Stimulated activated CD8-positive, alpha-beta memory T cell treated with anti-CD3 and anti-CD28 coated beads, Interleukin-4, amount 100 ng/mL, for 48 hours (primary cell): Measurements from ENCODE around the gene PTPRE.
A peak's percentile ranks its signal among the peaks of the same experiment; 100 is the strongest.

Source experiments
- DNase-seq: peaks from one replicate; pipeline ENCODE4 v3.0.0-alpha.2; 2020

Gene PTPRE

DNA sequence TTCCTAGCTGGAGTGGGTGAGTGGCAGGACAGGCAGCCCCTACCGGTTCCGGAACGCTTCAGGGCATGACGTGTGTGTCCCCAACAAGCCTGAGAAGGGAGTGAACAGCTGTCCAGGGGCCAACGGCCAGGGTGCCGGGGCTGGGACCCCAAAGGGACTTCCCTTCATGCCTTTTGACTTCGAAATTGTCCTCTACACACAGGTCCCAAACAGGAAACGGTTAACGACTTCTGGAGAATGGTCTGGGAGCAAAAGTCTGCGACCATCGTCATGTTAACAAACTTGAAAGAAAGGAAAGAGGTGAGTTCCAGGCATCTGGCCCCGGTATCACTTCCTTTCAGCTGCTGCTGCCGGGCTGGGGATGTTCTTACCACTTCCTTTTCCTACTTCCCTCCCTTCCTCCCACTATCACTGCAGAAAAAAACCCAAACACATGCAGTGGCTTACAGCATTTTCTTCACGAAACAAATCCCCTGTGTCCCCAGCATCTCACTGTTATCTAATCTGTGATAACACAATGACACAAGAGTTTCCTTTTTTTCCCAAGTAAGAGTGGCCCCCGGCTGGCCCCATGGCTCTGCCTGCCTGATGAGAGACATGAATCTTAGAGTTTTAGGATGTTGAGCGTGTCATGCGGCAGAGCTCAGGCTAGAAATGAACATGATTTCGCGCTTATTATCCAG is 156.1 kb downstream of the PTPRE start:
- peak; percentile 59 for DNase-seq

DNA sequence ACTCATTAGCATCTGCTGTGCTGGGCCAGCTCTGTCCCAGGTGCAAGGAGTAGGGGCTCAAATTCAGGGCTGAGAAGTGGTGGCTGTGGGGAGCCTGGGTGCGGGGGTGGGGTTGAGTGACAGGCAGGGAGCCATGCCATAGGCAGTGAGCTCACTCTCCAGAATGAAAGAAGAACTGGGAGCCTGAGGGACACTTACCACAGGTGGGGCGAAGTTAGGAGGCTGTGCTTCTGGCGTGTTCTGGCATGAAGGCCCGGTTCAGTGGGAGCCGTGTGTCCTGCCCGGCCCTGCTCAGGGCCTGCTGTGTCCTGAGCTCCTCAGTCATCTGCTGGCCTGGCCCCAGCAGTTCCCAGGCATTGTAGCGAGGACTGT is 156.8 kb downstream of the PTPRE start:
- DNase-seq = peak; percentile 71

DNA sequence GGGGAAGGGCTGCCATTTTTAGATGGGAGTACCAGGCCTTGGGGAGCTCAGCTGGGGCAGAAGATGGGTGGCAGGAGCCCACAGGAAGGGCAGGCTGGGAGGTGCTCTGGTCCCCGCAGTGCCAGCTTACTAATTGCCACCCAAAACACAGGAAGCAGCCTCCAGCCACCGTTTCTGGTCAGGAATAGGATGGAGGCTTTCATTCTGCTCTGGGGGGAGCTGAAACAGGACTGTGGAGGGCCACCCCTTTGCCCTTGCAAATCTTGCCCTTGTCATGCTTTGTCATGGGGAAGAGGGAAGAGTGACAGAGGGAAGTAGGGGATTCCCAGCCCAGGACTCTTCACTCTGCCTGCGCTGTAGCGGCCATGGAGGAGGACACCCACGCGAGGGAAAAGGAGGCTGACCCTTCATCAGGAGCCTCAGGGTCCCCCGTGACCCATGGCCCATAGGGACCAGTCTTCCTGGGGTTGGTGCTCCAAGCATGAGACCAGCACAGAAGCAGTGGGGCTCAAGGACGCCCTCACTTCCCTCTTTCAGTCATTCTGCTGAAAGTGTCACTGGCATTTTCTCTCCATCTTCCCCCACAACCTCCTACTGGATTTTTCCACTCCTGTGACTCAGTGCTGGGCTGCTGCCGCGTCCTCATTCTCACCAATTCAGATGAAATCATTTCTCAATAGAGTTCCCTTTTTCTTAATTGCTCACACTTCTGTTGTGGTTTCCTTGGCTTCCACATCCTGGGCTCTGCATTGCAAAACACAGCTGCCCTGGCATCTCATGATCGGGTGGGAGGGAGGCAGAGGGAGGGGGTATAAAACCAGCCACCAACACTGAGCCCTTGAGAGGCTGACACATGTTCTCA is 157.4 kb downstream of the PTPRE start:
- peak; percentile 82 for DNase-seq

DNA sequence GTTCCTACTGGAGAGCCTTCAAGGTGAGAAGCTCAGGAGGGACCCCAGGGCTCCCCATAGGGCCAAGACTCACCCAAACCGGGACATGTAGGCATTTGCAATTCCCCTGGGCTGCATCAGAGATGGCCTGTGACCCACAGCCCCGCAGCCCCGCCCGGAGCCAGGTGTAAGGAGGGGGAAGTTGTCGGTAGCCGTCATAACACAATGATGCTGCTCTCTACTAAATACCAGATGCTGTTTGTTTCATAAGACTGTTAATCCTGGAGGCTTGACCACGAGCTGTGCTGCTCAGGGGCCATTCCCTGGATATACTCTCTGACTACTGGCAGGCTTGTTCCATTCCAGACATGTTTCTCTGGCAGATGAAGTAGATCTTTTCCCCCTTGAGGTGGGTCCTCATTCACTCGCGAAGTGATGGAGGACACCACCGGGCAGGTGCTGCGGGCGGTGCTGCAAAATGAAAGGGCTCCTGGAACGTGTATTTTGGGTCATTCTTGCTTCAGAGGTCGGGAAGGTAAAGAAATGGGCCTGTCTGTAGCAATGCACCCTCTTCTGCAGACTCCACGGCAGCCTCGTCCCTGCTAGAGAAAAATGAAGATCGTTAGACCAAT is 158.2 kb downstream of the PTPRE start:
- no peak for DNase-seq

DNA sequence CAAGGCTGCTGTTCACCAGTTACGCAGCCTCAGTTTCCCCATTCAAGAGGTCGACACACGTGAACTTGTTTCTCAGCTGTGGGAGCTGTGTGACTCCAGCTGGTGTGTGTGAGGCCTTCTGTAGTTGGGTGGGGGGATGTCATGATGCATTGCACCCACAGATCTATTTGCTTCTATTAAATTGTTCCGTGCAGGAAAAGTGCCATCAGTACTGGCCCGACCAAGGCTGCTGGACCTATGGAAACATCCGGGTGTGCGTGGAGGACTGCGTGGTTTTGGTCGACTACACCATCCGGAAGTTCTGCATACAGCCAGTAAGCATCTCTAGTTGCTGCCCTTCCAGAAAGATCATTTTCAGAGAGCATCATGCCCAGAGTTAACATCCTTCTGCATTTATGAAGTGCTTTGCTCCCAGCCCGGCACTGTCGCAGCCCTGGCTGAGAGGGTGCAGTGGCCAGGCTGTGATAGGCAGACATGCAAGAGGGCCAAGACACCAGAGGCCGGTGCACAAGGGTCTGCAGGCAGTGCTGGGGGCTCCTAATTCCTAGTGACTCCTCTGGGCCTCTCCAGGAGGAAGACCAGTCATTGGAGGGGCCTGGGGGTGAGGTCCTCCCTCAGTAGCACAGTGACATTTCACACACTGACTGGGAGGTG is 159.1 kb downstream of the PTPRE start:
- DNase-seq = no peak

DNA sequence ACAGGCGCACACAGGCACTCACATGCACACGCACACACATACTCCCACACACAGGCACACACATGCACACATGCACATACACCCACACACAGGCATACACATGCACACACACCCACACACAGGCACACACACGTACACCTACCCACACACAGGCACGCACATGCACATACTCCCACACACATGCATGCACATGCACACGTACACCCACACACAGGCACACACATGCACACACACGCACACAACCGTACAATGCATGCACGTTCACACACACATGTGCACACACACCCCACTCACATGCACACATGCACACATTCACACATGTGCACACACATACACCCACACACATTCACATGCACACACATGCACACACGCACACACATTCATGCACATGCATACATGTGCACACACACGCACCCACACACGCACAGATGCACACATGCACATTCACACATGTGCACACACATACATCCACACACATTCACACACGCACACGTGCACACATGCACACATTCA is 160.0 kb downstream of the PTPRE start:
- DNase-seq = no peak

DNA sequence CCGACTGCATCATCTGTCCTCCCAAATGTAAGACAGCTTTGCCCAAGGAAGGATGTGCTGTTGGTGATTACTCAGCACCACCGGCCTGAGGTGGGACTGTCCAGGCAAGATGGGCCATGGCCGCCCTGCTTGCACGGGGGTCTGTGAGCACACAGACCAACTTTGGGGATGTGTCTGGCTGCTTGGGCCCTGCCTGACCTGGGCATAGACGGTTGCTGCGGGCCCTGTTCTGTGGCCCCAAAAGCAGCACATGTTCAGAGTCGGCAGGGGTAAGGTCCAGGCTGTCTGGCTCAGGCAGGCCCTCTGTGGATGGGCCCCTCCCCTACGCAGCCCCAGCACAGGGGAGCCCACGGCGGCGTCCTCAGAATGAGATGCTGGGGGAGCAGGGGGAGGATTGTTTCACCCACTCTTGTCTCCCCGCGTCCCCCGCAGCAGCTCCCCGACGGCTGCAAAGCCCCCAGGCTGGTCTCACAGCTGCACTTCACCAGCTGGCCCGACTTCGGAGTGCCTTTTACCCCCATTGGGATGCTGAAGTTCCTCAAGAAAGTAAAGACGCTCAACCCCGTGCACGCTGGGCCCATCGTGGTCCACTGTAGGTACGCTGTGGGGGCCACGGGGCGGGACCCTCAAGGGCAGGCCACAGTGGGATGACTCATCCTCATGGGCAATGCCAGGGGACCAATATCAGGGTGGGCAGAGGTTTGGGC is 160.9 kb downstream of the PTPRE start:
- DNase-seq = no peak

DNA sequence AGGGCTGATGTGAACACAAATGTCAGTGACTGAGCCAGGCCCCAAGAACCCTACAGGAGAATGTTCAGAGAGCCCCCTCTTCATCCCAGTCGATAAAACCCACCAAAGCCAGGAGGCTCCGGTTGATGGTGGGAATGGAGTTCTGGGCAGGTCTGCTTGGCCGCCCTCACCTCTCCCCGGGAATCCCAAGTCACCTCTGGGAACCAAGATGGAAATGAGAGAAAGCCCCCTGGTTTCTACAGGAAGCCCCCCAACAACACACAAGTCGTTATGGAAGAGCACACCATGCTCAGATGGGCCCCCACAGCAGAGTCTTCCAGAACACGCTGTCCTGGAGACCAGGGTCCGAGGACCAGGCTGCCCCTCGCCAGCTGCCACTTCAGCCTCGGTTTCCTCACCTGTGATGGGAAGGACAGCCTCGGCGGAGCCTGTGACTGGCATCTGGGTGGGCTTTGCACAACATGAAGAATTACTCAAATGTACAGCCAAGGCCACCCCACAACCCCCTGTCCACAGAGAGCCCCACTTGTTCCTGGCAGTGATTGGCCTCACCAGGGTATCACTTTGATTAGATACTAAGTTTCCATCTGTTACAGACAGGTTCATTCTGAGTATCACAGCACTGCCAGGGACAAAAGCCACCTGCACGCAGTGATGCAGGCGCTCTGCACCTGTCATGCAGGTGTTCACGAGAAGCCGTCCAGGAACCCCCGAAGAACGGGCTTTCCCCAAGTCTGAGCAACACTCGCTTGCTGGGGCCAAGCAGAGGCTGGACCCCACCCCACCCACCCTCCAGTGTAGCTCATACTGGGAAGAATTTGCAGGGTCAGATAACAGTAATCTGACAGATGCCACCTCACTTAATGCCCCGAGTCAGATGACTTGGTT is 161.7 kb downstream of the PTPRE start:
- no peak for DNase-seq

DNA sequence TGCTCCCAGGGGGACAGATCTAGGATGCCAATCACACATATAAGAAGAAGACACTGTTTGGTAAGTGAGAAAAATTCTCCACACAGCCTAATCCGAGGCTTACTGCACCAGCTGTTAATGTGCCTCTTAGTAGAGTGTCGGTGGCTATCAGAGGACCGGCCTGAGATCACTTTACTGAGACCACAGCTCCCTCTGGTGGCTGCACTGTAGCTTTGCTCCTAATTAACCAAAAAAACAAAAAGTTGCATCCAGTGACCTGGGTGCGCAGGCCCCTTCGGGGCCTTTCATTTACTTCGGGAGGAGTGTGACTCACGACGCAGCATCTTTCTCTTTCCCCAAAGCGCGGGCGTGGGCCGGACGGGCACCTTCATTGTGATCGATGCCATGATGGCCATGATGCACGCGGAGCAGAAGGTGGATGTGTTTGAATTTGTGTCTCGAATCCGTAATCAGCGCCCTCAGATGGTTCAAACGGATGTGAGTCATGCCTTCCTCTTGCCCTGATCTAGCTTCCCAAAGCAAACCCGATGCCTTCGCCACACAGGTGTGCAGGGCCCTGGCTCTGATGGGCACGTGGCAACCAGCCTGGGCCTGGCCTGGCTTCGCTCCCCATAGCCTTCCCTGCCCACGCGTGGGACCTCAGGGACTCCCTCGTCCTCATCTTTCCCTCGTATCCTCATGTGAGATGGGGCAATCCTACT is 162.6 kb downstream of the PTPRE start:
- peak; percentile 87 for DNase-seq

DNA sequence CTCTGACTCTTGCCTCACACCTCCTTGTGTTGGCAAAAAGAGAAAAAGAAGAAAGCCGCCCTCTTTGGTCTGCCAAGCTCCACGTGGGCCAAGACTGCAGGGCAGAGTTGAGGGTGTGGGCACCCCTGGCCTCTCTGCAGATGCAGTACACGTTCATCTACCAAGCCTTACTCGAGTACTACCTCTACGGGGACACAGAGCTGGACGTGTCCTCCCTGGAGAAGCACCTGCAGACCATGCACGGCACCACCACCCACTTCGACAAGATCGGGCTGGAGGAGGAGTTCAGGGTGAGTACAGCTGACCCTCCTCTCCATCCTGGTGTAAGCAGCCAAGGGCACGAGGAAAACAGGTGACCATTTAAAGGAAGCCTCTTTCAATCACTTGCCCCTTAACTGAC is 163.3 kb downstream of the PTPRE start:
- no peak for DNase-seq

DNA sequence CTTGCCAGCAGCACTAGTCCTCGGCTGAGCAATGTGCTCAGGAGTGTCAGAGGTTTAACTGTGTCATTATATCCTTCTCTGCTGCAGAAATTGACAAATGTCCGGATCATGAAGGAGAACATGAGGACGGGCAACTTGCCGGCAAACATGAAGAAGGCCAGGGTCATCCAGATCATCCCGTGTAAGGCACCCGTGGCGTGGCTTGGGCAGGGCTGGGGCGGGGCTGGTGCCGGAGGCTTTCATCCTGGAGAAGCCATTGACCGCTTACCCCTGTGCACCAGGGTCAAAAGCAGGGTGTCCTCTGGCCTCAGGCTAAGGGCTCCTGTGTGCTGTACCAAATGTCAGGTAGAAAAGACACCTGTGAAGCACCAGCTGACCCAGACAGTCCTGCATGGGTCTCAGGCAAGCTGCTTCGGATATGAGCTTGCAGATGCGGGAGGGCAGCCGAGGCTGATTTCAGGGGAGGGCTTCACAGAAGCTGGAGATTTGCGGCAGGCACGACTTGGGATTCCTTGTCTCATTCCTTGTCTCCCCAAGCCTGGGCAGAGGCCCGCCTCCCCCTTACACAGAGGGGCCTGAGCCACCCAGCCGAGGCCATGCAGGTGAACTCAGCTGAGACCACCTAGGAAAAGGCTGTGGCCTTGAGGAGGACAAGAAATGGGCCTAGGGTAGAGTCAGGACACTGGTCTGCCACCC is 164.0 kb downstream of the PTPRE start:
- no peak for DNase-seq

DNA sequence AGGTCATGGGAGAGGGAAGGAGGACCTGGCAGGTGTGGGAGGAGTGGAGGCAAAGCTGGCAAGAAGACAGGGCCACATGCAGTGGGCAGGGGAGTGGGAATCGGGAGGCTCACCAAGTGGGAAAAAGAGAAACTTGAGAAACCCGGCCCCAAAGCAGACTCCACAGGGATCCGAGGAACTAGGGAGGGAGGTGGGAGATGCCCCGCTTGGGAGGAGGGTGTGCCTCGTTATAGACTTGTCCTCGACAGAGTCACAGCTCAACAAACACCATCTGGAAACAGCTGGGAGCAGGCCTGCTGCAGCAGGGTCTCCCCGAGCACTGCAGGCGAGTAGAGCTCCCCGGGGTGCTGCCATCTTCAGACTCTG is 164.5 kb downstream of the PTPRE start:
- DNase-seq = no peak

DNA sequence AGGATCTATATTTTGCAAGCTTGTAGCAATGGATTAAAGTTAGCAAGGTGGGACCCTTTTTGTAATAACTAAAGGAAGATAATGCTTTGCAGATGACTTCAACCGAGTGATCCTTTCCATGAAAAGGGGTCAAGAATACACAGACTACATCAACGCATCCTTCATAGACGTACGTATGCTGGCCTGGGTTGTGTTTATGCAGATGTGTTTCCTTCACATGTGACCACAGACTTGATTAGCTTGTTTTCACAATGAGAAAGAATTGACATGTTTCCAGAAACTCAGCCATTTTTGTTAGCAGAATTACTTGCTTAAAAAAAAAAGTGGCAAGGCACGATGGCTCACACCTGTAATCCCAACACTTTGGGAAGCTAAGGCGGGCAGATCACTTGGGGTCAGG is 165.1 kb downstream of the PTPRE start:
- no peak for DNase-seq

DNA sequence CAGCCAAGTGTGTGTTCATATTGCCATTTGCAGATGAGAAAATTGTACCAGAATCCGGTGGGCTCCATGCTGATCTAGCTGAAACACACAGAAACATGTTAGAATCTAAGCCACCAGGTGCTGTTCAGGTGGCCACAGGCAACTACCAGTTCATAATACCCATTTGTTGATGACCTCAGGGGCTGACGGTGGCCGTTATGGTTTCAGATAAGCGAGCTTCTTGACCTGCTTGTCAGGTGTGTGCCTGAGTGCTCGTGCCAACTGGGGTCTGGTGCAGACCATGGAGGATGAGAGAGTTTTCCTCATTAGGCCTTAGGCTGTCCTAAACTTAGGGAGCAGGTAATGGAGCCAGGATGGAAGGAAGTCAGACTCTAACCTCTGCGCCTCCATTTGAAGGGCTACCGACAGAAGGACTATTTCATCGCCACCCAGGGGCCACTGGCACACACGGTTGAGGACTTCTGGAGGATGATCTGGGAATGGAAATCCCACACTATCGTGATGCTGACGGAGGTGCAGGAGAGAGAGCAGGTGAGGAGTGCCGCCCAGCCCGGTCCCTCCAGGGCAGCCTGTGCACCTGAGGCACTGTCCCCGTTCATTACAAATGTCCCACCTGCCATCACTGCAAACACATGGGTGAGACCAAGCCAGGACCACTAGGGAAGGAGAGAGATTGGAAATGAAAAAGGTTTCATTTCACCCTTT is 166.2 kb downstream of the PTPRE start:
- DNase-seq = no peak

DNA sequence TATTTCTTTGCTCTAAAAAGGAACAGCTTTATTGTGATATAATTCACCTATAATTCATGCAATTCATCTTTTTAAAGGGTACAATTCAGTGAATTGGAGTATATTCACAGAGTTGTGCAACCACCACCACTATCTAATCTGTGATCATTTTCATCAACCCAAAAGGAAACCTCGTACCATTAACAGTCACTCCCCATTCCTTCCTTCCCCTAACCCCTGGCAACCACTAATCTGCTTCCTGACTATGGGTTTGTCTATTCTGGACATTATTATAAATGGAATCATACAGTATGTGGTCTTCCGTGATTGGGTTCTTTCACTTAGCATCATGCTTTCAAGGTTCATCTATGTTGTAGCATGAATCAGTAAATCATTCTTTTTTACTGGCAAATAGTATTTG is 167.0 kb downstream of the PTPRE start:
- DNase-seq = no peak

DNA sequence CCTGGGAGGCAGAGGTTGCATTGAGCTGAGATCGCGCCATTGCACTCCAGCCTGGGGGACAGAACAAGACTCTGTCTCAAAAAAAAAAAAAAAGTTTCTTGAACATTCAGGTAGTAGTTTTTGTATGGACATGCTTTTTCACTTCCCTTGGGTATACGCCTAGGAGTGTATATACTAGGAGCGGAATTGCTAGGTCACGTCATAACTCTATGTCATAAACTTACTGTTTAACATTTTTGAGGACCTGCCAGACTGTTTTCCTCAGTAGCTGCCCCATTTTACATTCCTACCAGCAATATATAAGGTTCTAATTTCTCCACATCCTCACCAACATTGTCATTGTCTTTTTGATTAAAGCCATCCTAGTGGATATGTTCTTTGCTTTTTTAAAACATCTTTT is 167.7 kb downstream of the PTPRE start:
- DNase-seq = no peak

DNA sequence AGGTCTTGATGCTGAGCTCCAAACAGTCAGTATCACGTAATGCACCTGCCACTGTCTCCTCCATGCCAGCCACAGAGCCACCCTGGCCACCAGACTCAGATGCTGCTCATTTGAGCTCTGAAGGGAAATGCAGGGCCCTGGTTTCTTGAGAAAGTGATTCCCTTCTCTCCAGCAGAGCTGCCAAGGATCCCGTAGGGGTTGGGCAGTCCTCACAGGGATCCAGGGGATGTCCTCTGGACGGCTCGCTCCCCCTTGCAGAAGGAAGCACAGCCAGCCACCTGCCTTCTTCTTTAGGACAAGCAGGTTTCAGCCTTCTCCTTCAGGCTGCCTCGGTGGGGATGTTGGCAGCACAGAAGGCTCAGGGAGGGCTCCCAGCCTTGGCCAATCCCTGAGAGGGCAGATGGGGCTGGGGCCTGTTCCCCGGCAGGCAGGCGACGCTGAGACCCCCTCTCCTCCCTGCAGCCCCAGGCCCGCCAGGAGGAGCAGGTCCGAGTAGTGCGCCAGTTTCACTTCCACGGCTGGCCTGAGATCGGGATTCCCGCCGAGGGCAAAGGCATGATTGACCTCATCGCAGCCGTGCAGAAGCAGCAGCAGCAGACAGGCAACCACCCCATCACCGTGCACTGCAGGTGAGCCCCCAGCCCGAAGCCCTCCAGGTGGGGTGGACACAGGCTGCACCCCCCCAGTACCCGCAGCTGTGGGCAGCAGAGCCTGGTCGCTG is 170.4 kb downstream of the PTPRE start:
- DNase-seq = no peak

DNA sequence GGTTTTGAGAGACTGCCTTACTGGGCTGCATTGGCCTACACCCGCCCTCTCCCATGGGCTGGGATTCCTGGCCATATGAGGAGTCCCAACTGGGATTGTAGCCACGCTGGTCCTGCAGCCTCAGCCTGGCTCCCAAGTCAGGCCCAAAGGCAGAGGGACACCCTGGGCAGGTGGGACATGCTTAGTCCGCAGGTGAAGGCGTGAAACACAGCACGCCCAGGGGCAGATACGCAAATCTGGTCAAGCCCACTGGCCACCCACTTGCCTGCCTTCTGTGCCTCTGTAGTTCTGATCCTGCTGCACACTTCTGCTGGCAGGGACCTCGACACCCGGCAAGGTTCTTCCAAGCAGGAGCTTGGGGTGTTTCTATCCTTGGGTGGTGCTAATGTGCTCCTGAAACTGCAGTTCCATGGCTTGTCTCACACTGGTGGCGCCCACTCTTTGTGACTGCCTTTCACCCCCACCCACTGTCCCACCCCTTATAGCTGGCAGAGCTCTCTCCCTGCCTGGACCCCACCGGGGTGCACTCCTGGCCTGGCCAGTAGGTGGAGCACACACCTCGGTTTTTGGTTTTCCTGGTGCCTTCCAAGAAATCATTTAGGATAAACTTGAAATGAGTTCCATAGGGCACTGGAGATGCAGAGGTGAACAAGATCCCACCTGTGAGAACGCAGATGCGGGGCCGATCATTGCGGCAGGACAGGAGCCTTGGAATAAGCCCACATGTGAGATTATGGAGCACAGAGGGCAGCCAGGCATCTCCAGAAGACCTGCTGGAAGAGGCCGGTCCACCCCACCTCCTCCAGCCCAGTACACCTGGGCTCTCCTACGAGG is 171.4 kb downstream of the PTPRE start:
- DNase-seq = peak; percentile 68
